Activated effector memory CD4-positive, alpha-beta T cell treated with Interleukin-2 at 50 U/mL for 16 hours (primary cell): Measurements from ENCODE around the gene DPF3.
A peak's percentile ranks its signal among the peaks of the same experiment; 100 is the strongest.

Experiments
- DNase-seq: peaks from one replicate; pipeline ENCODE4 v3.0.0-alpha.2; 2020

The DPF3 gene

GRCh38 chr14:72904218-72904617 is 10.3 kb upstream of the DPF3 start:
- DNase-seq: no peak

- DNase-seq: no peak
Observed at GRCh38 chr14:72903716-72904115, 9.8 kb upstream of the DPF3 start.

GRCh38 chr14:72902801-72903530 is 9.1 kb upstream of the DPF3 start:
- no peak for DNase-seq

- DNase-seq: no peak
Observed at GRCh38 chr14:72901361-72901760, 7.5 kb upstream of the DPF3 start.

GRCh38 chr14:72898448-72898847 is 4.5 kb upstream of the DPF3 start:
- no peak for DNase-seq

- DNase-seq: no peak
Observed at GRCh38 chr14:72894623-72895378, 900 bp upstream of the DPF3 start.

GRCh38 chr14:72894323-72894622 is 372 bp upstream of the DPF3 start:
- no peak for DNase-seq

GRCh38 chr14:72892879-72893635 is 844 bp downstream of the DPF3 start:
- peak; percentile 20 for DNase-seq

- DNase-seq: peak; percentile 7
Observed at GRCh38 chr14:72892103-72892878, 1.6 kb downstream of the DPF3 start.

GRCh38 chr14:72891666-72892102 is 2.2 kb downstream of the DPF3 start:
- DNase-seq: no peak

- DNase-seq: no peak
Observed at GRCh38 chr14:72889366-72889765, 4.5 kb downstream of the DPF3 start.

GRCh38 chr14:72888636-72889201 is 5.2 kb downstream of the DPF3 start:
- no peak for DNase-seq

GRCh38 chr14:72888192-72888591 is 5.7 kb downstream of the DPF3 start:
- DNase-seq: no peak

- no peak for DNase-seq
Observed at GRCh38 chr14:72887514-72887913, 6.4 kb downstream of the DPF3 start.

GRCh38 chr14:72884386-72884785 is 9.5 kb downstream of the DPF3 start:
- no peak for DNase-seq

GRCh38 chr14:72883961-72884360 is 9.9 kb downstream of the DPF3 start:
- no peak for DNase-seq

GRCh38 chr14:72883109-72883508 is 10.8 kb downstream of the DPF3 start:
- no peak for DNase-seq

- DNase-seq: no peak
Observed at GRCh38 chr14:72882463-72882862, 11.4 kb downstream of the DPF3 start.

- DNase-seq: no peak
Observed at GRCh38 chr14:72882047-72882446, 11.9 kb downstream of the DPF3 start.

- DNase-seq: no peak
Observed at GRCh38 chr14:72881543-72881942, 12.4 kb downstream of the DPF3 start.

GRCh38 chr14:72880820-72881219 is 13.1 kb downstream of the DPF3 start:
- no peak for DNase-seq

GRCh38 chr14:72880164-72880563 is 13.7 kb downstream of the DPF3 start:
- DNase-seq: no peak

GRCh38 chr14:72879431-72879830 is 14.5 kb downstream of the DPF3 start:
- no peak for DNase-seq
